Non-pigmented ciliary epithelial cell (primary cell): ENCODE data around the gene TUT1.
"Not testable (repeated sequence)": the region's sequence is repeated elsewhere in the genome, so short reads cannot be mapped to it uniquely, and the experiment has no call there.

Experiments
- DNase-seq: peaks from one replicate; pipeline ENCODE4 v3.0.0-alpha.2; 2010; ENCODE audit warnings: low read depth

TUT1 gene

GRCh38 chr11:62556108-62556874 lies 35.0 kb downstream of the TUT1 start:
- peak; percentile 67 for DNase-seq

- no peak for DNase-seq
Observed at GRCh38 chr11:62555464-62556107, 35.7 kb downstream of the TUT1 start.

GRCh38 chr11:62554387-62555167 lies 36.7 kb downstream of the TUT1 start:
- no peak for DNase-seq

- peak; percentile 68 for DNase-seq
Observed at GRCh38 chr11:62553839-62554361, 37.4 kb downstream of the TUT1 start.

GRCh38 chr11:62553080-62553838 lies 38.1 kb downstream of the TUT1 start:
- DNase-seq, result peak; percentile 88

- DNase-seq, result no peak
Observed at GRCh38 chr11:62552485-62553079, 38.7 kb downstream of the TUT1 start.

- DNase-seq, result not testable (repeated sequence)
Observed at GRCh38 chr11:62550478-62550877, 40.8 kb downstream of the TUT1 start.

- DNase-seq, result no peak
Observed at GRCh38 chr11:62548545-62549335, 42.6 kb downstream of the TUT1 start.

- no peak for DNase-seq
Observed at GRCh38 chr11:62547691-62548281, 43.5 kb downstream of the TUT1 start.

- DNase-seq, result no peak
Observed at GRCh38 chr11:62546929-62547625, 44.2 kb downstream of the TUT1 start.

- no peak for DNase-seq
Observed at GRCh38 chr11:62546244-62546928, 44.9 kb downstream of the TUT1 start, which contains the start of gene AHNAK. AHNAK (minus strand) TSS chr11:62546806; CDS start chr11:62536098, 10,708 bp downstream.

- peak; percentile 74 for DNase-seq
Observed at GRCh38 chr11:62545437-62546243, 45.7 kb downstream of the TUT1 start.

- no peak for DNase-seq
Observed at GRCh38 chr11:62544581-62545436, 46.5 kb downstream of the TUT1 start.

- no peak for DNase-seq
Observed at GRCh38 chr11:62543680-62544444, 47.5 kb downstream of the TUT1 start.

GRCh38 chr11:62542750-62543567 lies 48.4 kb downstream of the TUT1 start:
- DNase-seq, result no peak
